Cardiac muscle cell (in vitro differentiated cells and primary cell): ENCODE results near the gene HAPLN3. TPM values are rescaled to one million over a fixed set of nuclear protein-coding genes. Genes with fewer than 3 reads are reported as not detected.

Source experiments
- DNase-seq, 2 donors: peaks; one replicate each; pipeline versions ENCODE4 v3.0.0 to v3.0.0-alpha.2; 2010 to 2017; ENCODE audit warnings: low read depth in 1 of 2, low spot score in 1 of 2
- H3K27ac ChIP-seq: fragments of 200-600 bp; sonication (generic); 2 replicates; pipeline ENCODE4 v1.5.1; 2016
- H3K27me3 ChIP-seq: fragments of 200-600 bp; sonication (generic); 2 replicates; pipeline ENCODE4 v1.6.0; 2016; ENCODE audit warnings: control low read depth
- H3K36me3 ChIP-seq: fragments of 200-600 bp; sonication (generic); 2 replicates; pipeline ENCODE4 v1.5.1; 2016; ENCODE audit warnings: control low read depth
- H3K4me1 ChIP-seq: fragments of 200-600 bp; sonication (generic); 2 replicates; pipeline ENCODE4 v1.8.1; 2017; ENCODE audit warnings: low read depth, mild to moderate bottlenecking, mixed run types
- H3K4me3 ChIP-seq: fragments of 200-600 bp; sonication (generic); 2 replicates; pipeline ENCODE4 v1.5.1; 2016; ENCODE audit warnings: mild to moderate bottlenecking
- H3K9me3 ChIP-seq: fragments of 200-600 bp; sonication (generic); 2 replicates; pipeline ENCODE4 v1.5.1; 2017; ENCODE audit warnings: low read depth, mild to moderate bottlenecking, control low read depth
- CTCF ChIP-seq: IDR thresholded peaks from 2 replicates; pipeline ENCODE4 v1.5.1; 2012; ENCODE audit warnings: low read depth, mild to moderate bottlenecking, low read length
- polyA plus RNA-seq: library from polyadenylated mRNA; unstranded; fragments of >200 nt; fragmentation: Nextera tagmentation; extraction: Ambion mirVana; gene quantifications from 2 replicates; pipeline ENCODE4 v1.2.1, GENCODE V29; 2016
- total RNA-seq: library from RNA; depleted of rRNA; stranded (reverse); fragments of >200 nt; gene quantifications from 2 replicates; pipeline ENCODE4 v1.2.3, GENCODE V29; 2016

The HAPLN3 gene
- total and polyA plus RNA-seq, 2 experiments from 2014 or later = 6.8 to 21.7 TPM

- no peak overlapping the region for H3K4me3 ChIP-seq
- H3K9me3 ChIP-seq = no peaks in the 10 kb centered on the region
- DNase-seq = no peak
- no peak for TF ChIP-seq CTCF
- H3K27me3 ChIP-seq = no peaks in the 10 kb centered on the region
- H3K27ac ChIP-seq = no peak overlapping the region
- no peaks in the 10 kb centered on the region for H3K4me1 ChIP-seq
- no peaks in the 10 kb centered on the region for H3K36me3 ChIP-seq
These were observed 55.4 kb downstream of the HAPLN3 start for GRCh38 chr15:88839961-88840360.

GRCh38 chr15:88839146-88839545, 56.2 kb downstream of the HAPLN3 start:
- Histone ChIP-seq H3K27ac (no peak overlapping the region), H3K4me3 (no peak overlapping the region), H3K9me3 (no peaks in the 10 kb centered on the region), H3K4me1 (peaks cover under 1% of the 10 kb centered on the region), H3K27me3 (no peaks in the 10 kb centered on the region), H3K36me3 (no peaks in the 10 kb centered on the region)
- DNase-seq = no peak
- no peak for TF ChIP-seq CTCF

- Histone ChIP-seq H3K36me3 (no peaks in the 10 kb centered on the region), H3K4me3 (no peak overlapping the region), H3K4me1 (peaks cover 5% of the 10 kb centered on the region), H3K27ac (no peak overlapping the region), H3K27me3 (no peaks in the 10 kb centered on the region), H3K9me3 (no peaks in the 10 kb centered on the region)
- no peak for TF ChIP-seq CTCF
- DNase-seq = no peak
These were observed 56.7 kb downstream of the HAPLN3 start for GRCh38 chr15:88838667-88839066.

GRCh38 chr15:88835646-88836045, 59.7 kb downstream of the HAPLN3 start:
- DNase-seq = peak in 1 of 2 donors; percentile 6
- Histone ChIP-seq H3K36me3 (no peaks in the 10 kb centered on the region), H3K9me3 (no peaks in the 10 kb centered on the region), H3K27ac (no peak overlapping the region), H3K27me3 (no peaks in the 10 kb centered on the region), H3K4me1 (peaks cover 12% of the 10 kb centered on the region), H3K4me3 (no peak overlapping the region)
- no peak for TF ChIP-seq CTCF

- Histone ChIP-seq H3K27ac (no peak overlapping the region), H3K4me1 (peaks cover 12% of the 10 kb centered on the region), H3K36me3 (no peaks in the 10 kb centered on the region), H3K9me3 (no peaks in the 10 kb centered on the region), H3K4me3 (no peak overlapping the region), H3K27me3 (no peaks in the 10 kb centered on the region)
- no peak for DNase-seq
- TF ChIP-seq CTCF = no peak
These were observed 60.2 kb downstream of the HAPLN3 start for GRCh38 chr15:88835119-88835518.
